Measurements from ENCODE around the gene ADCY1.

ADCY1 gene

GRCh38 chr7:45663965-45664633 lies 89.9 kb downstream of the ADCY1 start:
- Histone ChIP-seq H2AFZ (ENCODE audit: low read depth, low read length, severe bottlenecking) (no peak overlapping the region), H3K4me2 (ENCODE audit: low read depth, low read length, poor library complexity, severe bottlenecking) (no peak overlapping the region), H3K9me3 (ENCODE audit: insufficient read depth, low read length) (no peaks in the 10 kb centered on the region), H3K27ac (ENCODE audit: low read depth, low read length) (no peak overlapping the region), H3F3A (ENCODE audit: insufficient read depth) (no peaks in the 10 kb centered on the region), H3K9ac (ENCODE audit: low read length) (no peak overlapping the region), H3K79me2 (ENCODE audit: insufficient read depth, low read length) (no peaks in the 10 kb centered on the region), H3K9me2 (replicated peaks; ENCODE audit: insufficient read depth, low read length) (no peaks in the 10 kb centered on the region), H3K36me3 (ENCODE audit: low read length) (no peaks in the 10 kb centered on the region), H3K27me3 (ENCODE audit: low read length) (no peaks in the 10 kb centered on the region), H3K4me3 (ENCODE audit: insufficient read depth, low read length, poor library complexity, severe bottlenecking) (no peak overlapping the region), H4K20me1 (ENCODE audit: low read depth, low read length) (no peaks in the 10 kb centered on the region)
- TF ChIP-seq CTCF (IDR thresholded peaks at IDR 0.05; ENCODE audit: insufficient read depth, low read length, poor library complexity, severe bottlenecking): no peak
- TF ChIP-seq EZH2phosphoT487 (conservative IDR thresholded peaks at IDR 0.05; ENCODE audit: low read length): no peak

- H3K9ac ChIP-seq (ENCODE audit: low read length): no peak overlapping the region
- TF ChIP-seq EZH2phosphoT487 (conservative IDR thresholded peaks at IDR 0.05; ENCODE audit: low read length) (no peak), CTCF (IDR thresholded peaks at IDR 0.05; ENCODE audit: insufficient read depth, low read length, poor library complexity, severe bottlenecking) (no peak)
- H3K27ac ChIP-seq (ENCODE audit: low read depth, low read length): no peak overlapping the region
- H3K4me3 ChIP-seq (ENCODE audit: insufficient read depth, low read length, poor library complexity, severe bottlenecking): no peak overlapping the region
- no peaks in the 10 kb centered on the region for H3K27me3 ChIP-seq (ENCODE audit: low read length)
- H3F3A ChIP-seq (ENCODE audit: insufficient read depth): no peaks in the 10 kb centered on the region
- no peaks in the 10 kb centered on the region for H3K79me2 ChIP-seq (ENCODE audit: insufficient read depth, low read length)
- H2AFZ ChIP-seq (ENCODE audit: low read depth, low read length, severe bottlenecking): no peak overlapping the region
- H4K20me1 ChIP-seq (ENCODE audit: low read depth, low read length): no peaks in the 10 kb centered on the region
- no peaks in the 10 kb centered on the region for H3K36me3 ChIP-seq (ENCODE audit: low read length)
- no peak overlapping the region for H3K4me2 ChIP-seq (ENCODE audit: low read depth, low read length, poor library complexity, severe bottlenecking)
- no peaks in the 10 kb centered on the region for H3K9me3 ChIP-seq (ENCODE audit: insufficient read depth, low read length)
- H3K9me2 ChIP-seq (replicated peaks; ENCODE audit: insufficient read depth, low read length): no peaks in the 10 kb centered on the region
Observed at GRCh38 chr7:45665172-45665571, 91.0 kb downstream of the ADCY1 start.

- Histone ChIP-seq H3K9me3 (ENCODE audit: insufficient read depth, low read length) (no peaks in the 10 kb centered on the region), H3K4me3 (ENCODE audit: insufficient read depth, low read length, poor library complexity, severe bottlenecking) (no peak overlapping the region), H2AFZ (ENCODE audit: low read depth, low read length, severe bottlenecking) (no peak overlapping the region), H3K9me2 (replicated peaks; ENCODE audit: insufficient read depth, low read length) (no peaks in the 10 kb centered on the region), H3F3A (ENCODE audit: insufficient read depth) (no peaks in the 10 kb centered on the region), H3K27ac (ENCODE audit: low read depth, low read length) (no peak overlapping the region), H4K20me1 (ENCODE audit: low read depth, low read length) (no peaks in the 10 kb centered on the region), H3K79me2 (ENCODE audit: insufficient read depth, low read length) (no peaks in the 10 kb centered on the region), H3K36me3 (ENCODE audit: low read length) (no peaks in the 10 kb centered on the region), H3K4me2 (ENCODE audit: low read depth, low read length, poor library complexity, severe bottlenecking) (no peak overlapping the region), H3K9ac (ENCODE audit: low read length) (no peak overlapping the region), H3K27me3 (ENCODE audit: low read length) (no peaks in the 10 kb centered on the region)
- TF ChIP-seq EZH2phosphoT487 (conservative IDR thresholded peaks at IDR 0.05; ENCODE audit: low read length) (no peak), CTCF (IDR thresholded peaks at IDR 0.05; ENCODE audit: insufficient read depth, low read length, poor library complexity, severe bottlenecking) (no peak)
Observed at GRCh38 chr7:45670227-45670626, 96.1 kb downstream of the ADCY1 start.

All from SU-DHL-6 (cell line).